Mesendoderm (in vitro differentiated cells): ENCODE results near the gene CDC42BPA.

Experiments used
- DNase-seq: peaks from one replicate; pipeline ENCODE4 v3.0.0; 2013
- H2AK5ac ChIP-seq: 2 replicates; pipeline ENCODE4 v1.6.1; 2013; ENCODE audit warnings: low read length, inconsistent platforms
- H2BK120ac ChIP-seq: 2 replicates; pipeline ENCODE4 v1.6.1; 2013; ENCODE audit warnings: low read depth, mild to moderate bottlenecking, low read length, moderate library complexity, mixed read lengths
- H2BK15ac ChIP-seq: replicated peaks from 2 replicates; pipeline ENCODE4 v1.6.1; 2013; ENCODE audit warnings: low read depth, mild to moderate bottlenecking, moderate library complexity
- H2BK5ac ChIP-seq: 2 replicates; pipeline ENCODE4 v1.6.1; 2013; ENCODE audit warnings: low read length, inconsistent platforms
- H3K18ac ChIP-seq: 2 replicates; pipeline ENCODE4 v1.6.1; 2013; ENCODE audit warnings: mild to moderate bottlenecking, low read length, mixed read lengths
- H3K23ac ChIP-seq: one replicate; pipeline ENCODE4 v1.6.1; 2013; ENCODE audit warnings: low read length
- H3K27ac ChIP-seq: 2 replicates; pipeline ENCODE4 v1.5.1; 2013; ENCODE audit warnings: low read depth, mild to moderate bottlenecking, inconsistent platforms, low read length, moderate library complexity
- H3K27me3 ChIP-seq: 2 replicates; pipeline ENCODE4 v1.6.1; 2013; ENCODE audit warnings: low read length, control low read depth, mild to moderate bottlenecking, inconsistent platforms; ENCODE audit not compliant: insufficient read depth, poor library complexity
- H3K36me3 ChIP-seq: 2 replicates; pipeline ENCODE4 v1.6.1; 2013; ENCODE audit warnings: low read length, inconsistent platforms; ENCODE audit not compliant: control insufficient read depth, insufficient read depth
- H3K4ac ChIP-seq: one replicate; pipeline ENCODE4 v1.6.1; 2013; ENCODE audit warnings: low read depth, mild to moderate bottlenecking, low read length, moderate library complexity
- H3K4me1 ChIP-seq: 2 replicates; pipeline ENCODE4 v1.6.1; 2013; ENCODE audit warnings: low read depth, low read length, inconsistent platforms; ENCODE audit not compliant: control insufficient read depth
- H3K4me2 ChIP-seq: 2 replicates; pipeline ENCODE4 v1.6.1; 2013; ENCODE audit warnings: low read length
- H3K4me3 ChIP-seq: 2 replicates; pipeline ENCODE4 v1.5.1; 2013; ENCODE audit warnings: mild to moderate bottlenecking, low read length
- H3K56ac ChIP-seq: one replicate; pipeline ENCODE4 v1.6.1; 2013; ENCODE audit warnings: low read length
- H3K79me1 ChIP-seq: 2 replicates; pipeline ENCODE4 v1.6.1; 2013; ENCODE audit warnings: low read length, inconsistent platforms
- H3K79me2 ChIP-seq: 2 replicates; pipeline ENCODE4 v1.6.1; 2013; ENCODE audit warnings: mild to moderate bottlenecking, low read length; ENCODE audit not compliant: control insufficient read depth, insufficient read depth
- H3K9ac ChIP-seq: 2 replicates; pipeline ENCODE4 v1.6.1; 2013; ENCODE audit warnings: low read length, inconsistent platforms
- H4K5ac ChIP-seq: one replicate; pipeline ENCODE4 v1.6.1; 2013; ENCODE audit warnings: low read length
- H4K8ac ChIP-seq: one replicate; pipeline ENCODE4 v1.6.1; 2013; ENCODE audit warnings: low read depth, mild to moderate bottlenecking, control low read depth, low read length, moderate library complexity
- WGBS: extraction: QIAGEN DNeasy Blood & Tissue Kit; methylation state at CpG from one replicate; pipeline ENCODE4 v1.1.7; 2013; ENCODE audit warnings: low lambda C conversion rate, missing lambda C conversion rate; ENCODE audit not compliant: insufficient coverage; ENCODE audit errors: extremely low coverage; 5-methylcytosine and 5-hydroxymethylcytosine counted together

Gene CDC42BPA

GRCh38 chr1:227304665-227305064, 13.6 kb downstream of the CDC42BPA start:
- H3K79me1 ChIP-seq = peaks cover 2% of the 10 kb centered on the region
- H2BK5ac ChIP-seq = no peak overlapping the region

DNA sequence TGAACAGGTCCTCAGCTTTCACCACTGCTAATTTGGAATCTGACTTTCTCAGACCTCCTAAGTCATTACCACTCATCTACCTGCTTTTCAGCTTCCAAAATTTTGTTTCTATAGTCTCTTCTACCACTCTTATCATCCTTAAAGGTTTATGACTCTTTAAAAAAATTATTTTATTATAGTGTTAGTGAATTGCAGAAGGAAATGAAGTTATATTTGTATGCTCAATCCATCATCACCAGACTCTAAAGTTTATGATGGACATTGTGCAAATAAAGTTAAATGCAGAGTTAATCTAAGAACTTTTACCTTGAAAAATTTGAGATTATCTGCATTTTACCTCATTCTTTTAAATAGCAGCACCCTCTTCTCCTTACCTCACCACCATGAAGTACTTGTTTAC, 14.6 kb downstream of the CDC42BPA start:
- no peak overlapping the region for H3K9ac ChIP-seq
- H3K4me2 ChIP-seq = no peak overlapping the region
- H3K36me3 ChIP-seq = no peaks in the 10 kb centered on the region
- DNase-seq = no peak
- no peak overlapping the region for H3K56ac ChIP-seq
- no peak overlapping the region for H2BK5ac ChIP-seq
- no peak overlapping the region for H3K18ac ChIP-seq
- H3K4me1 ChIP-seq = no peaks in the 10 kb centered on the region
- H3K23ac ChIP-seq = no peak overlapping the region
- H3K4me3 ChIP-seq = no peak overlapping the region
- H2AK5ac ChIP-seq = no peak overlapping the region
- no peak overlapping the region for H2BK15ac ChIP-seq
- peaks cover 8% of the 10 kb centered on the region for H3K79me2 ChIP-seq
- H3K79me1 ChIP-seq = peaks cover 2% of the 10 kb centered on the region
- no peak overlapping the region for H4K5ac ChIP-seq
- no peak overlapping the region for H3K4ac ChIP-seq
- H4K8ac ChIP-seq = no peak overlapping the region
- H3K27ac ChIP-seq = no peak overlapping the region
- H3K27me3 ChIP-seq = no peaks in the 10 kb centered on the region
- H2BK120ac ChIP-seq = no peak overlapping the region

More at GRCh38 chr1:227304665-227305064, 13.6 kb downstream of the CDC42BPA start:
- H2BK15ac ChIP-seq = no peak overlapping the region
- DNase-seq = no peak
- no peak overlapping the region for H3K23ac ChIP-seq
- H3K4me3 ChIP-seq = no peak overlapping the region
- no peak overlapping the region for H4K5ac ChIP-seq
- no peak overlapping the region for H2AK5ac ChIP-seq
- H2BK120ac ChIP-seq = no peak overlapping the region
- H4K8ac ChIP-seq = no peak overlapping the region
- no peak overlapping the region for H3K4me2 ChIP-seq
- no peak overlapping the region for H3K18ac ChIP-seq
- H3K27me3 ChIP-seq = no peaks in the 10 kb centered on the region
- H3K4ac ChIP-seq = no peak overlapping the region
- no peaks in the 10 kb centered on the region for H3K4me1 ChIP-seq
- H3K56ac ChIP-seq = no peak overlapping the region
- no peak overlapping the region for H3K9ac ChIP-seq
- H3K79me2 ChIP-seq = peaks cover 8% of the 10 kb centered on the region
- no peak overlapping the region for H3K27ac ChIP-seq
- no peaks in the 10 kb centered on the region for H3K36me3 ChIP-seq

GRCh38 chr1:227300682-227301081, 17.6 kb downstream of the CDC42BPA start:
- H3K4me1 ChIP-seq = no peaks in the 10 kb centered on the region
- H3K4me2 ChIP-seq = no peak overlapping the region
- H2BK120ac ChIP-seq = no peak overlapping the region
- no peak overlapping the region for H3K9ac ChIP-seq
- no peak overlapping the region for H3K4ac ChIP-seq
- no peak overlapping the region for H4K5ac ChIP-seq
- no peak overlapping the region for H4K8ac ChIP-seq
- H2AK5ac ChIP-seq = no peak overlapping the region
- no peak overlapping the region for H3K23ac ChIP-seq
- no peak for DNase-seq
- peaks cover 2% of the 10 kb centered on the region for H3K79me1 ChIP-seq
- H2BK5ac ChIP-seq = no peak overlapping the region
- no peak overlapping the region for H3K27ac ChIP-seq
- no peaks in the 10 kb centered on the region for H3K27me3 ChIP-seq
- no CpG with 5 or more reads among the region's 7 CpGs for WGBS
- H2BK15ac ChIP-seq = no peak overlapping the region
- H3K79me2 ChIP-seq = peaks cover 12% of the 10 kb centered on the region
- no peak overlapping the region for H3K56ac ChIP-seq
- H3K36me3 ChIP-seq = no peaks in the 10 kb centered on the region
- no peak overlapping the region for H3K18ac ChIP-seq
- H3K4me3 ChIP-seq = no peak overlapping the region

GRCh38 chr1:227299688-227300087, 18.6 kb downstream of the CDC42BPA start:
- no peak overlapping the region for H3K4me3 ChIP-seq
- H2BK15ac ChIP-seq = no peak overlapping the region
- no peak overlapping the region for H3K23ac ChIP-seq
- no peak overlapping the region for H3K4me2 ChIP-seq
- no peak overlapping the region for H3K4ac ChIP-seq
- peaks cover 3% of the 10 kb centered on the region for H3K79me1 ChIP-seq
- no peak overlapping the region for H4K5ac ChIP-seq
- no peaks in the 10 kb centered on the region for H3K4me1 ChIP-seq
- H2AK5ac ChIP-seq = no peak overlapping the region
- H3K27ac ChIP-seq = no peak overlapping the region
- no peak overlapping the region for H2BK5ac ChIP-seq
- no peak overlapping the region for H3K9ac ChIP-seq
- DNase-seq = no peak
- no peaks in the 10 kb centered on the region for H3K36me3 ChIP-seq
- no peak overlapping the region for H3K56ac ChIP-seq
- no CpG with 5 or more reads among the region's 4 CpGs for WGBS
- no peak overlapping the region for H3K18ac ChIP-seq
- H3K27me3 ChIP-seq = no peaks in the 10 kb centered on the region
- no peak overlapping the region for H2BK120ac ChIP-seq
- H3K79me2 ChIP-seq = peaks cover 14% of the 10 kb centered on the region
- H4K8ac ChIP-seq = no peak overlapping the region

DNA sequence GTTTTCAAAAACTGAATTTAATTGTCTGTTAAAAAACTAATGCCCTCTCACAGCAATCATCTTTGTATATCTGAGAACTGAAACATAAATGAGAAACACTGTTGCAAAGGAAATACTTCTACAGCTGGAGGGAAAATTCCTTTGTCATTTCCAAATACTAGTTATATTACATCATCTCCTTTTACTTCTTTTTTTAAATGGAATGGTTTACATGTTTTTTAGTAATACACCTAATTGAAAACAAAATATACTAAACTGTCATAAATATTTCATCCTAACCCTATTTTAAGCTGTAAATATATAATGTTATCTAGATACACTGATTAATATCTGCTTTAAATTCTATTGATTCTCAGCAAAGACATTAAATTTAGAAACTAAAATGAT, 19.1 kb downstream of the CDC42BPA start:
- Histone ChIP-seq H3K27me3 (no peaks in the 10 kb centered on the region), H3K4me3 (no peak overlapping the region), H3K4me1 (no peaks in the 10 kb centered on the region), H3K79me1 (peaks cover 3% of the 10 kb centered on the region), H3K9ac (no peak overlapping the region), H3K56ac (no peak overlapping the region), H2AK5ac (no peak overlapping the region), H3K4ac (no peak overlapping the region), H2BK120ac (no peak overlapping the region), H4K8ac (no peak overlapping the region), H3K27ac (no peak overlapping the region), H2BK5ac (no peak overlapping the region), H3K4me2 (no peak overlapping the region), H2BK15ac (no peak overlapping the region), H3K36me3 (no peaks in the 10 kb centered on the region), H4K5ac (no peak overlapping the region), H3K23ac (no peak overlapping the region), H3K18ac (no peak overlapping the region), H3K79me2 (peaks cover 14% of the 10 kb centered on the region)
- peak; percentile 33 for DNase-seq

- H2BK120ac ChIP-seq = no peak overlapping the region
- no peak for DNase-seq
- H3K27ac ChIP-seq = no peak overlapping the region
- no CpG with 5 or more reads among the region's 3 CpGs for WGBS
- peaks cover 14% of the 10 kb centered on the region for H3K79me2 ChIP-seq
- no peak overlapping the region for H3K4me3 ChIP-seq
- H3K79me1 ChIP-seq = peaks cover 3% of the 10 kb centered on the region
- no peak overlapping the region for H3K4me2 ChIP-seq
- no peaks in the 10 kb centered on the region for H3K27me3 ChIP-seq
- no peak overlapping the region for H2BK5ac ChIP-seq
- no peak overlapping the region for H2BK15ac ChIP-seq
- H4K8ac ChIP-seq = no peak overlapping the region
- no peak overlapping the region for H2AK5ac ChIP-seq
- no peak overlapping the region for H3K56ac ChIP-seq
- no peak overlapping the region for H3K4ac ChIP-seq
- no peak overlapping the region for H3K18ac ChIP-seq
- no peak overlapping the region for H4K5ac ChIP-seq
- H3K36me3 ChIP-seq = no peaks in the 10 kb centered on the region
- H3K4me1 ChIP-seq = no peaks in the 10 kb centered on the region
- H3K9ac ChIP-seq = no peak overlapping the region
- H3K23ac ChIP-seq = no peak overlapping the region
These were observed 19.6 kb downstream of the CDC42BPA start for GRCh38 chr1:227298512-227299240.
